ENCODE data around the gene CROCC.
A peak's percentile ranks its signal among the peaks of the same experiment; 100 is the strongest.
"Not testable (repeated sequence)": the region's sequence is repeated elsewhere in the genome, so short reads cannot be mapped to it uniquely, and the experiment has no call there.

Gene CROCC, protein sequence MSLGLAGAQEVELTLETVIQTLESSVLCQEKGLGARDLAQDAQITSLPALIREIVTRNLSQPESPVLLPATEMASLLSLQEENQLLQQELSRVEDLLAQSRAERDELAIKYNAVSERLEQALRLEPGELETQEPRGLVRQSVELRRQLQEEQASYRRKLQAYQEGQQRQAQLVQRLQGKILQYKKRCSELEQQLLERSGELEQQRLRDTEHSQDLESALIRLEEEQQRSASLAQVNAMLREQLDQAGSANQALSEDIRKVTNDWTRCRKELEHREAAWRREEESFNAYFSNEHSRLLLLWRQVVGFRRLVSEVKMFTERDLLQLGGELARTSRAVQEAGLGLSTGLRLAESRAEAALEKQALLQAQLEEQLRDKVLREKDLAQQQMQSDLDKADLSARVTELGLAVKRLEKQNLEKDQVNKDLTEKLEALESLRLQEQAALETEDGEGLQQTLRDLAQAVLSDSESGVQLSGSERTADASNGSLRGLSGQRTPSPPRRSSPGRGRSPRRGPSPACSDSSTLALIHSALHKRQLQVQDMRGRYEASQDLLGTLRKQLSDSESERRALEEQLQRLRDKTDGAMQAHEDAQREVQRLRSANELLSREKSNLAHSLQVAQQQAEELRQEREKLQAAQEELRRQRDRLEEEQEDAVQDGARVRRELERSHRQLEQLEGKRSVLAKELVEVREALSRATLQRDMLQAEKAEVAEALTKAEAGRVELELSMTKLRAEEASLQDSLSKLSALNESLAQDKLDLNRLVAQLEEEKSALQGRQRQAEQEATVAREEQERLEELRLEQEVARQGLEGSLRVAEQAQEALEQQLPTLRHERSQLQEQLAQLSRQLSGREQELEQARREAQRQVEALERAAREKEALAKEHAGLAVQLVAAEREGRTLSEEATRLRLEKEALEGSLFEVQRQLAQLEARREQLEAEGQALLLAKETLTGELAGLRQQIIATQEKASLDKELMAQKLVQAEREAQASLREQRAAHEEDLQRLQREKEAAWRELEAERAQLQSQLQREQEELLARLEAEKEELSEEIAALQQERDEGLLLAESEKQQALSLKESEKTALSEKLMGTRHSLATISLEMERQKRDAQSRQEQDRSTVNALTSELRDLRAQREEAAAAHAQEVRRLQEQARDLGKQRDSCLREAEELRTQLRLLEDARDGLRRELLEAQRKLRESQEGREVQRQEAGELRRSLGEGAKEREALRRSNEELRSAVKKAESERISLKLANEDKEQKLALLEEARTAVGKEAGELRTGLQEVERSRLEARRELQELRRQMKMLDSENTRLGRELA (N-terminal part only)

DNA sequence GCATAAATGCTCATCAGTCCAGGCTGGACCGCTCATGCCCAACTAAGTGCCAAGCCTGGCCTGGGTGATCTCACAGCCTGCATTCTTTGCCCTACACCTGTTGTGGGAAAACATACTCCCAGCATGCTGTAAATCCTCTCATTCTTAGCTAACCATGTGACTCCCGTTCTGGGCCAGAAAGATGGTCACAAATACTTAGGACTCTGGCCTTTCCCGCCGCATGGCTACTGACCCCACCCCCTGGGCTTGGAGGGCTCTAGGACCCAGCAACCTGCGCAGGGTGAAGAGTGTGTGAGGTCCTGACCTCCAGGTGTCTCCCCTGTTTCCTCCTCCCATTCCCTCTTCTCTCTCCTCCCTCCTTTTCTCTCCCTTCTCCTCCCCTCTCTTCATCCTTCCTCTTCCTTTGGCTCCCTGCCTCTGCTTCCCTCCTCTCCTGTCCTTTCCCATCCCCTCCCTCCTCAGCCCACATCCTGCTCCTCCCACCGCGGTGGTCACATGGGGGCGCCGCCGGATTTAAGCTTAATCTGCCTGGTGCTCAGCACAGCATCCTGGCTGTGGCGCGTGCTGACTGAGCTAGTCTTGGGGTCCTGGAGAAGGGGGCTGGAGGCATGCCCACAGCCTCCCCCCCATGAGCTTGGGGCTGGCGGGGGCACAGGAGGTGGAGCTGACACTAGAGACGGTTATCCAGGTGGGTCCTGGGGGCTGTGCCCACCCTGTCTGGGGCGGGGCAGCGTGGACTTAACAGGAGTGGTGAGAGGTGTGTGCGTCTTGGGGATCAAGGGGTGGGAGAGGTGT, at the start of gene CROCC:
Gene CROCC (plus strand): TSS at position 541 of the 795 bp plus-strand sequence. CDS start 88 bp downstream, at position 629.
- DNase-seq = no peak

DNA sequence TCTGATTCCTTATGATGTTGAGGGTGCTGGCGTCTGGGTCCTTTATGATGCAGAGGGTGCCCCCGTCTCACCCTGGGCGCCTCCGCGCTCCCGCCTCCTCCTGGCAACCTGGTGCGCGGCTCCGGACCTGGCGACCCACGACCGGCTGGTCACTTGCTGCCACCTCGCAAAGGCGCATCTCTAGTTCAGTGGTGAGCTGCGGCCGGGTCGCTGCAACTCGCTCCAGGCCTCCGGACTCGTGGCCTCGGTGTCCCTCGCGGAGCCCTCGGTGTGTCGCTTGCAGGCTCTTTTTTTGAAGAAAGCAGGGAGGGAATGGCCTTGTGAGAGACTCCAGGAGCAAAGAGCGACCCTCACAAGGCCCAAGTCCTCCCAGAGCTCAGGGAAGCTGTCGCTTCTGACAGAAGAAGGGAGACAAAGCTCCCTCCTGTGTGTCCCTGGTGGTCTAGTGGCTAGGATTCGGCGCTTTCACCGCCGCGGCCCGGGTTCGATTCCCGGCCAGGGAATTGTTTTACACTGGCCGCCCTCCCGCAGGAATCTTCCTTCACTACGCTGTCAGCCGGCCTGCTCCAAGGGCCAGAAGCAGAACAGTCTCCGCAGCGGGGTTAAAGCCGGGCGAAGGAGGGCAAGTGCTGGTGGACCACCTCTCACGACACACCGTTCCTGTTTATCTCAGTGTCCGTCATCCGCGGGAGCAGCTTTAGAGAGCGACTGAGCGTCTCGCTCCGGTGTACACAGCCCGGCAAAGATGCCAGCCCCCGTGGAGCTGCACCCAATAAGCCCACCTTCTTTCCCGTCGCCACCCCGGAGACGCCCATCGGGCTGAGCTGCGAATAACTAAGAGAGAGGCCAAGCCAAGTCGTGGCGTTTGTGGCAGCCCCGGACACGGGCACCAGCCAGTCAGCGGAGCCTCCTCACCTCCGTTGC, 49.3 kb upstream of the CROCC start:
- peak; percentile 59 for DNase-seq

- peak; percentile 26 for DNase-seq
These were observed 48.5 kb upstream of the CROCC start for GRCh38 chr1:16873076-16873879.

GRCh38 chr1:16874968-16875765, 46.6 kb upstream of the CROCC start:
- not testable (repeated sequence) for DNase-seq

DNA sequence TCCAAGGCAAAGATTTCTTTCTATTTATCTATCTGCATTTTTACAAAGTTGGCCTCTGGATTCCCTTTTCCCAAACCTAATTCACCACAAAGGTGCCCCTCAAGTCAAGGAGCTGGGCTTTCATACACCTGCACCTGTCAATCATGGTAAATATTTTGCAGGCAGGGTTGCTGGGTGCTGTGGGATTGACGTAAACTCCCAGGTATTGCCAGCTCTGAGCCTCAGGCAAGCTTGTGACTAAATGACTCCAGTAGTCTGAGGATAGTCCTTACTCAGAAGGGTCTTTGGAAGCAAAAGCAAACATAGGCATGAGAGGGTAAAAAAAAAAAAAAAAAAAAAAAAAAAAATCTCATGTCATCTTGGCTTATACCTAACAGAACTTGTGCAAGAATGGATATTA, 40.0 kb upstream of the CROCC start:
- DNase-seq = not testable (repeated sequence)

GRCh38 chr1:16882986-16883385, 38.7 kb upstream of the CROCC start:
- DNase-seq = no peak

DNA sequence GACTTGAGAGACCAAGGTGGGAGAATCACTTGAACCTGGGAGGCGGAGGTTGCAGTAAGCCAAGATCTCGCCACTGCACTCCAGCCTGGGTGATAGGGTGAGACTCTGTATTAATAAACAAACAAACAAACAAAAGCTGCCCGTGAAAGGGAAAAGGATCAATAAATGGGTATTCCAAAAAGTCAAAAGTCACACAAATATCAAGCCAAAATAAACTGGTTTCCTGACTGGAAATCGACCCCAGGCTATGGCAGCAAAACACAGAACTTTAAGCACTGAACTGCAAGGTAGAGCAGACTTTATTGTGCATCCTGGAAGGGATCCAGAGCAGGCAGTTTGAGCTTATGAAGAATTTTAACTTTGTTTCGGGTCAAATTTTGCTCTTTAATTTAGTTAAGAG, 37.2 kb upstream of the CROCC start:
- not testable (repeated sequence) for DNase-seq

GRCh38 chr1:16886860-16887605, 34.7 kb upstream of the CROCC start:
- no peak for DNase-seq

DNA sequence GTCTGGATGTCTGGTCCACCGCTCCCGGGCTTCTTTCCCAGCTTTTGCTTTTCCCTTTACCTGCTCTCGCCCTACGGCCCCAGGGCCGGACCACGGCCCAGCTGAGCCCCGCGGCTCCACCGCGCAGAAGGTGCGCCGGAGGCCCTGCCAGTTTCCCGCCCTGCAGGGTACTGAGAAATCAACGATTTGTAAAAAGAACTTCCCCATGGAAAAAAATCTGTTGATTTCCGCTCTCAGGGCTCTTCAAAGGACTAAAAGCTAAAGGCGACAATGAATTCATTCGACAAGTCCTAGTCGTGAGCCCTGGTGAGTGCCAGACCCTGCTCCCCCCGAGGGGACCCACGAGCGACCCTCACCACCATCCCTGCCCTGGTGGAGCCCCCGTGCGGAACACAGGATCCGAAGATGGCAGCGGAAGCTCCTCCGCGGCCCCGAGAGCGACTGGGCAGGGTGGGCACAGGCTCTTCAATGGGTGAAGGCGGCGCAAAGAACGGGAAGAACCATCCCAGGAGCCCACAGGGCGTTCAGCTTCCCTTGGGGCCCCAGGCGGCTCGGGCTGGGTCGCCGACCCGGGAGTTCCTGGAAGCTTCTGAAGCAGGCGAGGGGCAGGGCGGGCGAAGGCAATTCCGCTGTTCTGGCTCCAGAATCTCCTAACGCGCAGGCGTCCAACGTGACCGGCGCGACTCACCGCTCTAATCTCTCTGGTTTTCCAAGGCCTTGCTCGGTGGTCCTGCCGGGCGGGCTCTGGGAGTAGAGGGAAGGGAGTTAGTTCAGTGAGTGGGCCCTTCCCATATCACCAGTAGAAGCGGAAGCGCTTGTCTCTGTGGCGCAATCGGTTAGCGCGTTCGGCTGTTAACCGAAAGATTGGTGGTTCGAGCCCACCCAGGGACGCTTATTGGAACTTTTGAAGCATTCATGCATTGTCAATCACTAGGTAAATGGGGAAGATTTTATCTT, 32.6 kb upstream of the CROCC start:
- DNase-seq = peak; percentile 70

DNA sequence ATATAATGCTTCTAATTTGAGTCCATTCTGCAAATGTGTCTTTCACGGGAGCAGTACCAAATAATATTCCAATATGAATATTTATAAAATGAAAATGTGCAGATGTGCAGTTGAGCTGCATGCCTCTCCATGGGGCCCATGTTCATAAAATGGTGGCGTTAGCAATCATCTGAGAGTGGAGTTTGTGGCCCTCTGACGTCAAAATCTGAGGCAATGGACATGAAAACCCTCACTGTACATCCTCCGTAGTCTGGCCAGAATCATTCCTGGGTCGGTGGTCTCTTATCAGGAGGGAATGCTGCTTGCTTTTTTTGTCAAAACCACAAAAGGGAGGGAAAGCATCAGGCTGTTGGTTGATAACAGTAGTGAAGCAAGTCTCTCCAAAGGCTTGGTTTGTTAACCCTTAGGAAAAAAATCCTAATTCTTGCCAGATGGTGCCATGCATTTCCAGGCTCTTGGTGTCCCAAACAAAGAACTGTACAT, 31.2 kb upstream of the CROCC start:
- peak; percentile 44 for DNase-seq

DNA sequence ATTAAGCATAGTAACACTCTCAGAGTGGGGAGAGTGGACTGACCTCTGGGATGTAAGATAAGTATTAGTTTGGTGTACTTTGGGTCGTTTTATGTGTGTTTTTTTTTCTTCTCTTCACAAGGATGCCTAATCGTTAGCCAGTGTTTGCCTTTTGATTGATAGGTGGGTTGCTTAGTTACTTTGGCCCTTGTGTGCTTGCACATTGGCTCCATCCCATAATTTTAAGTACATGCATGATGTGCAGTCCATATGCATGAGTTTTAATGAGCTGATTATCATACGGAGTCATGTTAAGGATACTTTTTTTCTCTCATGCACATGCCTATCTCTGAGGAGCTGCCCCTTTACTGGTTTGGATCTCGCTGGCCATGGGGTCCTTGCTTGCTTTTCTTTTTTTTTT, 30.7 kb upstream of the CROCC start:
- not testable (repeated sequence) for DNase-seq

- not testable (repeated sequence) for DNase-seq
These were observed 28.7 kb upstream of the CROCC start for GRCh38 chr1:16892978-16893525.

DNA sequence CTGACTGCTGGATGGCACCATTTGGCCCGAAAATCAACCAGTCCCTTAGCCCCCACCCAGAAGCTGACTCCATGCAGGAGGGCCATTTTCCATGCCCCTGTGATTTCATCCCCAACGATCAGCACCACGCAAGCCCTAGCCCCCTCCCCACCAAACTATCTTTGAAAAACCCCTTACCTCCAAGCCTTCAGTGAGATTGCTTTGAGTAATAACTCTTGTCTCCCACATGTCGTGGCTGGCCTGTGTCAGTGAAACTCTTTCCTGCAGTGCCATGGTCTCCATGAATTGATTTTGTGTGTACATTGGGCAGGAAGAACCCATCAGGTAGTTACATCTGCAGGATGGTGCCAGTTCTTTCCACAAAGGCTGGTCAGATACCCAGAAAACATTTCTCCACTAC, 27.9 kb upstream of the CROCC start:
- DNase-seq = not testable (repeated sequence)

GRCh38 chr1:16894338-16894737, 27.4 kb upstream of the CROCC start:
- not testable (repeated sequence) for DNase-seq

DNA sequence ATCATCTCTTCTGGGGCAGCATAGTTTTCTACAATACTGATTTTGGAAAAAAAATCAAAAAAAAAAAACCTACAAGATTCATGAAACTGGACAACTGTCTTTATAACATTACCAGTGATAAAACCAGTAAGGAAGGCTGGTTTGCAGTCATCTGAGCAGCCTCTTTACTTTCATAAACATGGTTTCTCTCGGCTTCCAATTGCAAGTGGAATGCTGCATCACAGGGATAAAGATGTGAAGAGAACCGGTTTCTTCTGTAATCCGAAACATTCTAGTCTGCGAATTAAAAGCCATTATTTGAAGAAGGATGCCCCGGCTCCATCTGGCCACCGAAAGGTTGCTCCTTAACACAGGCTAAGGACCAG, 26.5 kb upstream of the CROCC start:
- not testable (repeated sequence) for DNase-seq

DNA sequence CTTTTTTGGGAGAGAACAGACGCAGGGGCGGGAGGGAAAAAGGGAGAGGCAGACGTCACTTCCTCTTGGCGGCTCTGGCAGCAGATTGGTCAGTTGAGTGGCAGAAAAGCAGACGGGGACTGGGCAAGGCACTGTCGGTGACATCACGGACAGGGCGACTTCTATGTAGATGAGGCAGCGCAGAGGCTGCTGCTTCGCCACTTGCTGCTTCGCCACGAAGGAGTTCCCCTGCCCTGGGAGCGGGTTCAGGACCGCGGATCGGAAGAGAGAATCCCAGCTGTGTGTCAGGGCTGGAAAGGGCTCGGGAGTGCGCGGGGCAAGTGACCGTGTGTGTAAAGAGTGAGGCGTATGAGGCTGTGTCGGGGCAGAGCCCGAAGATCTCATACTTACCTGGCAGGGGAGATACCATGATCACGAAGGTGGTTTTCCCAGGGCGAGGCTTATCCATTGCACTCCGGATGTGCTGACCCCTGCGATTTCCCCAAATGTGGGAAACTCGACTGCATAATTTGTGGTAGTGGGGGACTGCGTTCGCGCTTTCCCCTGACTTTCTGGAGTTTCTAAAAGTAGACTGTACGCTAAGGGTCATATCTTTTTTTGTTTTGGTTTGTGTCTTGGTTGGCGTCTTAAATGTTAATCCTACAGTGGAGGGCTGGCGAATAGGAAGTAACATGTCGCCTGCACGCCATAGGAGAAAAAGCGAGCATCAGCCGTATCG, 26.0 kb upstream of the CROCC start, which contains the start of gene RNU1-2:
Gene RNU1-2 (plus strand): TSS at position 383 of the 718 bp plus-strand sequence.
- DNase-seq = peak; percentile 99

All from hematopoietic multipotent progenitor cell treated with erythropoietin and hydrocortisone succinate and interleukin-3 and kit ligand, for 8 days (in vitro differentiated cells).